SJCRH30 (cell line): ENCODE measurements around the gene SPOCK3. TPM values are rescaled to one million over a fixed set of nuclear protein-coding genes. Genes with fewer than 3 reads are reported as not detected.
"Not testable (repeated sequence)": the region's sequence is repeated elsewhere in the genome, so short reads cannot be mapped to it uniquely, and the experiment has no call there.

ENCODE experiments used
- DNase-seq, 2 experiments: peaks; one replicate each; pipeline ENCODE4 v3.0.0-alpha.2; 2015 to 2020
- H3K27ac ChIP-seq: fragments of 250-450 bp; sonication (Bioruptor Pico); 2 replicates; pipeline ENCODE4 v1.5.1; 2020; ENCODE audit warnings: mild to moderate bottlenecking, moderate library complexity
- H3K27me3 ChIP-seq: fragments of 250-450 bp; sonication (Bioruptor Pico); 2 replicates; pipeline ENCODE4 v1.5.1; 2020; ENCODE audit warnings: mild to moderate bottlenecking, moderate library complexity
- H3K36me3 ChIP-seq: fragments of 250-450 bp; sonication (Bioruptor Pico); 2 replicates; pipeline ENCODE4 v1.5.1; 2020; ENCODE audit warnings: mild to moderate bottlenecking, moderate library complexity
- H3K4me1 ChIP-seq: fragments of 250-450 bp; sonication (Bioruptor Pico); 2 replicates; pipeline ENCODE4 v1.5.1; 2020; ENCODE audit warnings: mild to moderate bottlenecking, moderate library complexity
- H3K4me3 ChIP-seq: fragments of 250-450 bp; sonication (Bioruptor Pico); 2 replicates; pipeline ENCODE4 v1.5.1; 2020; ENCODE audit warnings: mild to moderate bottlenecking, moderate library complexity
- H3K9me3 ChIP-seq: fragments of 250-450 bp; sonication (Bioruptor Pico); replicated peaks from 2 replicates; pipeline ENCODE4 v1.5.1; 2020; ENCODE audit warnings: mild to moderate bottlenecking, moderate library complexity
- total RNA-seq: library from RNA; depleted of rRNA; stranded (reverse); fragments of >200 nt; shearing (Covaris generic); gene quantifications from 2 replicates; pipeline ENCODE4 v1.2.3, GENCODE V29; 2014

Gene SPOCK3
- total RNA-seq, 1 experiment from 2014 or later, result 91.6 TPM

DNA sequence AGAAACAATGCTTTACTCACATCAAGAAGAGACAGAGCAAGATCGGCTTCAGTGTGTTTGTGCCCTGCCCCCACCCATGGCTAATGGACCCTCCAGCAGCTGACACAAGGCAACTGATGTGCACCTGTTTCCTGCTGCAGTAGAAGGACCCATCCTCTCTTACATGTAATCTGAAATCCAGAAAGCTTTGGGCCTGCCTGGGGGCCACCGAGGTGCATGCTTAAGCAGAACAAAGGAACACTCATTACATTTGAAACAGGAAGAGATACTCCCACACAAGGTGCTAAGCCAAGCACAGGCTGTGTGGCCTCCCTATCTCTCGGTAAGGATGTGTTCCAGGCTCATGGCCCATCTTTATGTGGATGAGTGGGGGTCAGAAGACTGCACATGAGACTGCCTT is 338.0 kb downstream of the SPOCK3 start:
- no peaks in the 10 kb centered on the region for H3K27me3 ChIP-seq
- H3K4me3 ChIP-seq, result no peak overlapping the region; the same call in 1 of the 2 replicates
- H3K27ac ChIP-seq, result peak overlapping the region; percentile 99
- peak; percentile 93 to 96 for DNase-seq
- H3K4me1 ChIP-seq, result peaks cover 36% of the 10 kb centered on the region
- H3K9me3 ChIP-seq, result no peaks in the 10 kb centered on the region; the same call in 1 of the 2 replicates
- H3K36me3 ChIP-seq, result no peaks in the 10 kb centered on the region; the same call in 1 of the 2 replicates

DNA sequence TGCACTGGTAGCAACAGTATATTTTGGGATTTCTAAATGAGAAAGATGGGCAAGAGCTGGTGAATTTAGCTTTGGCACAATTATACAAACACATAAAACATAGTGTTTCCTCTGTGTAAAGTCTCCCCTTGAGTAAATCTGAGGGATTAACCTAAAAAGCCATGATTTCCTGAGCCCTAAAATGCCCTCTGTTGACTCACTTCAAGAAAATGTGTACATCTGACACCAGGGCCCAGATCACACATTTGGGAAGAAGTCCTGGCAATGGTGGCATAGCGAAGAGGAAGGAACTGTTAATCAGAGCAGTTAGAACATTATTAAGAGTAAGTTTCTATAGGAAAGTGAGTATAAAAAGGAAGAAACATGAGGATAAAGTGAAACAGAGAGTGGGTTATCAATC is 338.5 kb downstream of the SPOCK3 start:
- no peaks in the 10 kb centered on the region; the same call in 1 of the 2 replicates for H3K36me3 ChIP-seq
- H3K9me3 ChIP-seq, result no peaks in the 10 kb centered on the region; the same call in 1 of the 2 replicates
- DNase-seq, result peak; percentile 65 to 88
- H3K4me3 ChIP-seq, result peak overlapping the region; percentile 17
- H3K27ac ChIP-seq, result peak overlapping the region; percentile 99
- H3K27me3 ChIP-seq, result no peaks in the 10 kb centered on the region
- peaks cover 36% of the 10 kb centered on the region for H3K4me1 ChIP-seq

DNA sequence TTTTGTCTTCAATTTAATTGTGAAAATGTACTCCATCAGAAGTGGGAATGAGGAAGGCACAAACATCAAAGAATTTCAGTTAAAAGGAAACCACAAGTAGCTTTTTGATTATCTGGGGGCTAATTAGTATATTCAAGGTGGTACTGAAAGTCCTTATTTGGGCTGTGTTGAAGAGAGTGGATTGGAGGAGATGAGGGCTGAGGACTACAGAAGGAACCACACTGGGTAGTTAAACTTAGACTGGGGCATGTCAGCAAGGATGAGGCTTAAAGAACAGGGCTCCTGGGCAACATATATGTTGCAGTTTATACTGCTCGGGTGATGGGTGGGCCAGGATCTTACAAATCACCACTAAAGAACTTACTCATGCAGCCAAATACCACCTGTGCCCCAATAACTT is 346.8 kb downstream of the SPOCK3 start:
- no peak for DNase-seq

DNA sequence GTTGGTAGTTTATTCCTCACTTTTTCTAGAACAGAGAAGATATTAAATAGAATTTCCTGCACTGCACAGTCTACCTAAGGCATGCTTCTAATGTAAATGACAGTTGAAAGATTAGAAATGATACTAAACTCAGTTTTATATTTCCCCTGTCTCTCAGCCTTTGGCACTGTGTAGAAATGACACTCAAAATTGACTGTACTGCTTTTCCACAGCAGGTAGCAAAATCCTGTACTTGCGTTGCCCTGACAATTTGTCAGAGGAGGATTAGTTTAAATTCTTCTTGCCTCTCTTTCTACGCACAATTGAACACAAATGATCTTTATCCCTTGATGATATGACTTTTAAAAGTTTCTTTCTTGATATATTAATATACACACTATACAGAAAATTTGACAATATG is 347.6 kb downstream of the SPOCK3 start:
- no peaks in the 10 kb centered on the region for H3K4me1 ChIP-seq
- no peaks in the 10 kb centered on the region for H3K36me3 ChIP-seq
- DNase-seq, result no peak
- no peak overlapping the region for H3K4me3 ChIP-seq
- H3K9me3 ChIP-seq, result no peaks in the 10 kb centered on the region
- H3K27me3 ChIP-seq, result no peaks in the 10 kb centered on the region
- H3K27ac ChIP-seq, result no peak overlapping the region

More for the DNA sequence above, 346.8 kb downstream of the SPOCK3 start:
- no peaks in the 10 kb centered on the region for H3K36me3 ChIP-seq
- H3K9me3 ChIP-seq, result no peaks in the 10 kb centered on the region
- no peaks in the 10 kb centered on the region for H3K4me1 ChIP-seq
- H3K4me3 ChIP-seq, result no peak overlapping the region
- no peak overlapping the region for H3K27ac ChIP-seq
- no peaks in the 10 kb centered on the region for H3K27me3 ChIP-seq

DNA sequence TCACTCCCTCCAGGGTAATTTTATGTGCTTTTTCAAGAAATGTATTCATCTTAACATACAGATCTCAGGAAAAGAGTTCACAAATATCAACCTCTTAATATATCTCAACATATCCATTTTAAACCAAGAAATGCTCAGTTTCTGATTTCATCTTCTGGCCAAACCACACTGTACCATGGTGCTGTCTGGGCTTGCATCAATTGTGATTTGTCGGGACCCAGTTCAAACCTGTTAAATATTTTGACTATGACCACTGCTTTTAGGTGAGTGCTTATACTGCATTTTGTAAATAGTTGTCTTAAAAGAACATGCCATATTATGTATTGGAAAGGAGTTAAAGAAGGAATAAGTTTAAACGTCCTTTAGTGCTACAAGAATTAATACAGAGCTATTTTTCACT is 352.1 kb downstream of the SPOCK3 start:
- Histone ChIP-seq H3K4me1 (no peaks in the 10 kb centered on the region), H3K27ac (no peak overlapping the region), H3K27me3 (no peaks in the 10 kb centered on the region), H3K9me3 (no peaks in the 10 kb centered on the region), H3K4me3 (no peak overlapping the region), H3K36me3 (no peaks in the 10 kb centered on the region)
- no peak for DNase-seq

DNA sequence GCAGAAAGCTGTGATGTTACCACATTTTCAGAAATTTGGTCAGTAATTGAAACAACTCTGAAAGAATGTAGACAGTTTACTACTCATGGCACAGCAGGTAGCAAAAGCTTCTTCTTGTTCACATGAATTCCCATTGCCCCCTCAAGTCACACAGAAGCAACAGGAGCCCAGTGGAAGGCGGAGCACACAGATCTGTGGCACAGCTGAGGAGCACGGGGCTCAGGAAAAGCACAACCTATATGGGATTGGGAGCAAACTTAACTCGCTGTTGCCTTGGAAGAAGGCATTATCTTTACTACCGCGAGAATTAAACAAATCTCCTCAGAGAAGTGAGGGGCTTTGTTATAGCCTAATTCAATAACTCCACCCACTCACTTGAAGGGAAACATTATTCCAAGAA is 358.5 kb downstream of the SPOCK3 start:
- no peak for DNase-seq
- Histone ChIP-seq H3K4me1 (no peaks in the 10 kb centered on the region), H3K9me3 (no peaks in the 10 kb centered on the region), H3K36me3 (no peaks in the 10 kb centered on the region), H3K27ac (no peak overlapping the region), H3K27me3 (no peaks in the 10 kb centered on the region), H3K4me3 (no peak overlapping the region)

DNA sequence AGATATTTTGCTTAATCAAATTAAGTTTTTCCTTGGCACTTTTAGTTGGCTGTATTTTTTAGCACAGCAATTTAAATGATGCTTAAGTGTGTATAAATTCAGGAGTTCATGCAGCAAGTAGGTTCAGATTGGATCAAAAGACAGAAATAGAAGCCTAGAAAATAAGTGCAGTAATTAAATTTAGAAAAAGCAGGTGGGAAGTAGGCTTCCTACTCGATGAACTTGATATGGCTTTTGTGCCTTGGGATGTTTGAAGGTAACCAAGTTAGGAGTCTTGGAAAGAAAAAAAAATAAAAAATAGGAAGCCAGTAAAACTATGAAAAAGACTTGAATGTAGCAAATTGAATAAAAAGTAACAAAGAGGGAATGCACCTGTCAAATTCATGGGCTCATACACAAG is 372.3 kb downstream of the SPOCK3 start:
- Histone ChIP-seq H3K27me3 (no peaks in the 10 kb centered on the region), H3K36me3 (no peaks in the 10 kb centered on the region), H3K9me3 (no peaks in the 10 kb centered on the region), H3K4me3 (no peak overlapping the region), H3K27ac (no peak overlapping the region), H3K4me1 (no peaks in the 10 kb centered on the region)
- DNase-seq, result no peak

DNA sequence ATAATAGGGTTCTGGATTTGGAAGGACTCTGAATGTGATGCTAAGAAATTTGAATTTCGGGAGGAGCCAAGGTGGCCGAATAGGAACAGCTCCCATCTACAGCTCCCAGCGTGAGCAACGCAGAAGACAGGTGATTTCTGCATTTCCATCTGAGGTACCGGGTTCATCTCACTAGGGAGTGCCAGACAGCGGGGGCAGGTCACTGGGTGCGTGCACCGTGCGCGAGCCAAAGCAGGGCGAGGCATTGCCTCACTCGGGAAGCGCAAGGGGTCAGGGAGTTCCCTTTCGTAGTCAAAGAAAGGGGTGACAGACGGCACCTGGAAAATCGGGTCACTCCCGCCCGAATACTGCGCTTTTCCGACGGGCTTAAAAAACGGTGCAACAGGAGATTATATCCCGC is 383.9 kb downstream of the SPOCK3 start:
- not testable (repeated sequence) for DNase-seq, H3K4me3 ChIP-seq, H3K36me3 ChIP-seq, H3K9me3 ChIP-seq, H3K27ac ChIP-seq, H3K27me3 ChIP-seq, H3K4me1 ChIP-seq

DNA sequence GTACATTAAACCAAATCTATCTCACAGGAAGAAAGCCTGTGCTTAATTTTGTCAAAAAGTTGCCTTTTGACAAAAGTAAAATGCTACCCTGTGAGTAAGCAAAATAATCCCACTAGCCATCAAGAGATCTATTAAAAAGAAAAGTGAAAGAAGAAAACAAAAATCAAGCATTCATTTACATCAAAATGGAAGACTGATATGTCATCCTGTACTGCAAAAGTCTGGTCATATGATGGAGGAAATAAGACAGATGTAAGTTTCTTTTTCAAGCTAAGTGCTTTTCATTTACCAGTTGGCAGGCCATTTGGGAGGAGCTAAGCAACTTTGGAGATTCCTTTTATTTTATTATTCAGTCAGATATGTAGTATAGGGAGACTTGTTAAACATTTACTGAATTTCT is 387.4 kb downstream of the SPOCK3 start:
- no peak overlapping the region for H3K4me3 ChIP-seq
- H3K27ac ChIP-seq, result no peak overlapping the region
- no peaks in the 10 kb centered on the region for H3K27me3 ChIP-seq
- H3K9me3 ChIP-seq, result no peaks in the 10 kb centered on the region
- no peak for DNase-seq
- no peaks in the 10 kb centered on the region for H3K4me1 ChIP-seq
- H3K36me3 ChIP-seq, result no peaks in the 10 kb centered on the region

DNA sequence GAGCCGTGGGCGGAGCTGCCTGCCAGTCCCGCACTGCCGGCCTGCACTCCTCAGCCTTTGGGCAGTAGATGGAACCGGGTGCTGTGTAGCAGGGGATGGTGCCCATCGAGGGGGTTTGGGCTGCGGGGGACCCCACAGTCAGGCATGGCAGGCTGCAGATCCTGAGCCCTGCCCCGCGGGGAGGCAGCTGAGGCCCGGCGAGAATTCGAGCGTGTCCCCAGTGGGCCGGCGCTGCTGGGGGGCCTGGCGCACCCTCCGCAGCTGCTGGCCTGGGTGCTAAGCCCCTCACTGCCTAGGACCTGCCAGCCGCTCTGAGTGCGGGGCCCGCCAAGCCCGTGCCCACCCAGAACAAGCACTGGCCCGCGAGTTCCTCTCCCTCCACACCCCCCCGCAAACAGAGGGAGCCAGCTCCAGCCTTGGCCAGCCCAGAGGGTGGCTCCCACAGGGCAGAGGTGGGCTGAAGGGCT is 391.5 kb downstream of the SPOCK3 start:
- Histone ChIP-seq H3K27me3 (no peaks in the 10 kb centered on the region), H3K36me3 (no peaks in the 10 kb centered on the region), H3K4me1 (no peaks in the 10 kb centered on the region), H3K9me3 (no peaks in the 10 kb centered on the region), H3K4me3 (no peak overlapping the region), H3K27ac (no peak overlapping the region)
- no peak for DNase-seq

DNA sequence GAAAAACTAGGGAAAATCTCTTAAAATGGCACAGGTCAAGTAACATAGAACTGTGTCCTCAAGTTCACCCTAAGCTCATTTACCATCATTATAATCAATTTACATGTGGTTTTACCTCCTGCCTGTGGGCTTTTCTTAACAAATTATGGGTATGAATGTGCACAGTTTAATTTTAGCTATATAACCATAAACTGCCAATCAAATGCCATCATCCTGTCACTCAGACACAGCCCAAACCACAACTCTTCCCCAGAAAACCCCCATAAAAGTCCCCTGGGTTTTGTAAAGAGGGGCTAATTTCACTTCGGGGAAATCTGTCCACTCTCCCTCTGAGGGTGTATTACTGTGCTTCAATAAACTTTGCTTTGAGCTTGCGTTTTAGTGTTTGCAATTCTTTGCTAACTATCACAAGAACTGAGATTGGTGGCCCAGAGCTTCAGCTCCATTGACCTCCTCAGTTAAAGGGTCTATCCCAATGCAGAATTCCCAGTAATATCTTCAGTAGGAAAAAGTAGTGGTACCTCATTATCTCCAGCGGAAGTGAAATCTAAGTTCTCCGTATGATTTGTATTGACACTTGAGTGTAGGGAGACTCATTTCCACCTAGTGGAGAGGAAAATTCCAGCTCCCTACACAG is 394.6 kb downstream of the SPOCK3 start:
- Histone ChIP-seq H3K9me3 (no peaks in the 10 kb centered on the region), H3K27ac (no peak overlapping the region), H3K27me3 (no peaks in the 10 kb centered on the region), H3K4me1 (no peaks in the 10 kb centered on the region), H3K4me3 (no peak overlapping the region), H3K36me3 (no peaks in the 10 kb centered on the region)
- DNase-seq, result no peak

DNA sequence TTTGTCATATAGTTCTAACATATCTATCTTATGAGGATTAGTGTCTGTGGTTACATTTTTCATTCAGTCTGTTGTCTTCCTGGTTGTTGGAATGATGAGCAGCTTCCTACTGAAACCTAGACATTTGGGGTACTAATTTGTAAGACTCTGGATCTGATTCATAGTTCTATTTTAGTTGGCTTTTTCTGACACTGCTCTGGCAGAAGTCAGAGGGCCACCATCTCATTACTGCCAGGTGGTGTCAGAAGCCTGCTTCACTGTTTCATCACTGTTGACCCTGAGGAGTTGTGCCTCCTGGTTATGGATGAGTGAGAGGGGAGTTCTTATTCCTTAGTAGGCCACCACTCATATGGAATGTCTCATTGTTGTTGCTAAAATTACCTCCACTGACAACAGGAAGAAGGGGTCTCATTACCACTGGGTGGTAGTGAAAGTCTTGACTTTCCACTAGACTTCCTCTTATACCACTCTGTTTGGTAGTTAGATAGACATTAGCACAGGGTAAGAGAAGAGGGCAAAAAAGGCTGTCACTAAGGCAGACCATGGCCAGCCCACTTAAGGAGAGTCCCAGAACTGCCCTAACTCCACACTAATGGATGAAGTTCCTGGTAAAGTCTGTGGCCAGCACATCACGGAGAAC is 395.2 kb downstream of the SPOCK3 start:
- Histone ChIP-seq H3K27me3 (no peaks in the 10 kb centered on the region), H3K9me3 (no peaks in the 10 kb centered on the region), H3K4me3 (no peak overlapping the region), H3K4me1 (no peaks in the 10 kb centered on the region), H3K27ac (no peak overlapping the region), H3K36me3 (no peaks in the 10 kb centered on the region)
- DNase-seq, result no peak

DNA sequence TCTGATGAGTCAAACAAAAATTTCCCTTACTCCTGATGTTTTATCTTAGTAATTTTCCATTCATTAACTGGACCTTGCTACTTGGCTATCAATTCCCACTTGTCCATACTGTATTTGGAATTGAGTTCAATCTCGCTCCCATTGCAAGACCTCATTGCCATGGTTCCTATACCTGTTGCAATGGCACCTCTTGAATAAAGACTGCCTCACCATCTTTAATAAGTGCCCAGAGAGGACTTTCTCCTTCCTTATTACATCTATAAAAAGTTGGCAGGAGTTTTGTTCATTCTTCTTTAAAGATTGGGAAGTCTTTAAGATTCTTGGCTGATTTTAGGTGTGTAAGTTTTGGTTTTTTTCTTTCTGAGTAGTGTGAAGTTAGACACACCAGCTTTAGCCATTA is 397.4 kb downstream of the SPOCK3 start:
- H3K4me3 ChIP-seq, result no peak overlapping the region
- no peak for DNase-seq
- H3K27ac ChIP-seq, result no peak overlapping the region
- H3K36me3 ChIP-seq, result no peaks in the 10 kb centered on the region
- H3K4me1 ChIP-seq, result no peaks in the 10 kb centered on the region
- no peaks in the 10 kb centered on the region; the same call in 1 of the 2 replicates for H3K9me3 ChIP-seq
- H3K27me3 ChIP-seq, result no peaks in the 10 kb centered on the region

DNA sequence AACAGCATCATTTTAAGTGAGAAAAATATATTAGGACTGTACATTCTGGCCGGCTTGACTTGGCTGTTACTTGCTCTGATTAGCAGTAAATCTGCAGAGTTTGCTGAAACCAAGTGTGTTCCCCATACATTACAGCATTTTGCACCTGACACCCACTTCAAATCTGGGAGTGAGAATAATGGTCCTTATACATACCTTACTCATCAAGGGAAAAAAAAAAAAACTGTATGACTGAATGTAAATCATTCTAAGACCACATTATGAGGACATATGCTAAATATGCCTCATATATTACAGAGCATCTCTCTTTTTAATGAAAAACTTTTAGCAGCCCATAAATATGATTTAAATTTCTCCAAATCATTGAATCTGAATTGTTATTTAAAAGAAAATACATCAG is 406.7 kb downstream of the SPOCK3 start:
- no peak overlapping the region for H3K27ac ChIP-seq
- H3K4me3 ChIP-seq, result no peak overlapping the region
- H3K9me3 ChIP-seq, result no peaks in the 10 kb centered on the region; the same call in 1 of the 2 replicates
- DNase-seq, result no peak
- H3K36me3 ChIP-seq, result no peaks in the 10 kb centered on the region
- no peaks in the 10 kb centered on the region for H3K27me3 ChIP-seq
- no peaks in the 10 kb centered on the region for H3K4me1 ChIP-seq

DNA sequence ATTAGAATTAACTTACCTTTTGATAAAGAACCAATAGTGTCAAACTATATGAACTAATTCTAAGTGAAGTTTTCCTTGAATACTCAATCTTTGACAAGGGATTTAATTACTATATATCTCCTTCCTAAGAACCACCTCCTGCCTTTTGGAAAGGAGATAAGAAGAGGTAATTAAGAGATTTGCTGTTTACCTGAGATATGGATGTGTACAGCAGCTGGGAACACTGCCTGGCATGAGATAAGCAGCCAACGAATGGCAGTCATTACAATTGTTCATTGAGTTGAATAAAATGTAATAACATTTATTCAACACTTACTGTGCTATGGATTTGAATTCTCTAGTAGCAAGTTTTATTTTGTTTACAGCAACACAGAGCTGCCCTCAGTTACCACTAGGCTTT is 407.1 kb downstream of the SPOCK3 start:
- no peak overlapping the region for H3K4me3 ChIP-seq
- no peaks in the 10 kb centered on the region for H3K36me3 ChIP-seq
- no peaks in the 10 kb centered on the region for H3K27me3 ChIP-seq
- no peak overlapping the region for H3K27ac ChIP-seq
- no peaks in the 10 kb centered on the region for H3K4me1 ChIP-seq
- H3K9me3 ChIP-seq, result no peaks in the 10 kb centered on the region
- DNase-seq, result no peak

DNA sequence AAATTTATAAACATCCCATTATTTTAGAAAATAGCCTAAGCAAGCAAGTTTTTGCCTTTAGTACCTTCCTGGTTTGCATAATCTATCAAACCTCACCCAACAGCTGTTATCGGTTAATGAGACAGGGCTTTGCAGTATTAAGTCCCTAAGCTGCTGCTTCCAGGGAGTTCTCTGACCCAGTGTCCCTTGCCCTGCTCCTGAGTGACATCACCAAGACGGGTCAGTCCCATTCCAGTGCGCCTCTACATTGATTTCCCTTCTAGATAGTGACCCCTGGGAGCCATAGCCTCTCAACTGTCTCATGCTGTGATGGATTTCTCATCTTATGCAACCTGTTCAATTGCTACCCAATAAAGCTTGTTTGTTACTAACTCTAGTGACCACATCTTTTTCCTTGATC is 410.4 kb downstream of the SPOCK3 start:
- Histone ChIP-seq H3K36me3 (no peaks in the 10 kb centered on the region), H3K27ac (no peak overlapping the region), H3K27me3 (no peaks in the 10 kb centered on the region), H3K4me3 (no peak overlapping the region), H3K4me1 (no peaks in the 10 kb centered on the region), H3K9me3 (no peaks in the 10 kb centered on the region)
- DNase-seq, result no peak
